Osteoblast (primary cell): ENCODE results near the gene SUMO3. TPM values are rescaled to one million over a fixed set of nuclear protein-coding genes. Genes with fewer than 3 reads are reported as not detected.

Experiments used
- DNase-seq: peaks from one replicate; pipeline ENCODE4 v3.0.0; 2011; ENCODE audit warnings: low spot score, mixed read lengths; ENCODE audit not compliant: insufficient read length; ENCODE audit errors: missing footprints
- H2AFZ ChIP-seq: 2 replicates; pipeline ENCODE4 v1.6.0; 2011; ENCODE audit warnings: mild to moderate bottlenecking, low read length
- H3K27ac ChIP-seq: 2 replicates; pipeline ENCODE4 v1.5.1; 2011; ENCODE audit warnings: mild to moderate bottlenecking, low read depth, low read length, moderate library complexity
- H3K27me3 ChIP-seq: 2 replicates; pipeline ENCODE4 v1.6.0; 2012; ENCODE audit warnings: mild to moderate bottlenecking, control low read depth, inconsistent platforms, low read length, moderate library complexity; ENCODE audit not compliant: insufficient read depth
- H3K36me3 ChIP-seq: 2 replicates; pipeline ENCODE4 v1.5.1; 2011; ENCODE audit warnings: mild to moderate bottlenecking, low read length, control low read depth, moderate library complexity; ENCODE audit not compliant: insufficient read depth
- H3K4me1 ChIP-seq: 2 replicates; pipeline ENCODE4 v1.5.1; 2011; ENCODE audit warnings: mild to moderate bottlenecking, low read length, control low read depth, moderate library complexity; ENCODE audit not compliant: insufficient read depth
- H3K4me2 ChIP-seq: 2 replicates; pipeline ENCODE4 v1.6.0; 2011; ENCODE audit warnings: mild to moderate bottlenecking, low read length; ENCODE audit not compliant: insufficient read depth
- H3K4me3 ChIP-seq: fragments of 200-600 bp; sonication (generic); 3 replicates; pipeline ENCODE4 v1.5.1; 2012; ENCODE audit warnings: mild to moderate bottlenecking, low read length, inconsistent platforms; ENCODE audit not compliant: insufficient read depth
- H3K79me2 ChIP-seq: 2 replicates; pipeline ENCODE4 v1.6.0; 2012; ENCODE audit warnings: mild to moderate bottlenecking, low read length, control low read depth, inconsistent platforms; ENCODE audit not compliant: insufficient read depth
- H3K9me3 ChIP-seq: 2 replicates; pipeline ENCODE4 v1.5.1; 2011; ENCODE audit warnings: low read depth, low read length, control low read depth
- H4K20me1 ChIP-seq: 2 replicates; pipeline ENCODE4 v1.6.0; 2012; ENCODE audit warnings: mild to moderate bottlenecking, low read length, control low read depth; ENCODE audit not compliant: insufficient read depth
- total RNA-seq: library from RNA; depleted of rRNA; stranded (reverse); fragments of >200 nt; gene quantifications from 2 replicates; pipeline ENCODE4 v1.2.3, GENCODE V29; 2012
- TF ChIP-seq, protein P1 (sequence below): IDR thresholded peaks from 2 replicates; pipeline ENCODE4 v1.5.1; 2011; ENCODE audit warnings: mild to moderate bottlenecking, low read depth, low read length, moderate library complexity; ENCODE audit errors: extremely low read depth

The SUMO3 gene
- total RNA-seq: 80.7 and 82.8 TPM in 2 replicates

DNA sequence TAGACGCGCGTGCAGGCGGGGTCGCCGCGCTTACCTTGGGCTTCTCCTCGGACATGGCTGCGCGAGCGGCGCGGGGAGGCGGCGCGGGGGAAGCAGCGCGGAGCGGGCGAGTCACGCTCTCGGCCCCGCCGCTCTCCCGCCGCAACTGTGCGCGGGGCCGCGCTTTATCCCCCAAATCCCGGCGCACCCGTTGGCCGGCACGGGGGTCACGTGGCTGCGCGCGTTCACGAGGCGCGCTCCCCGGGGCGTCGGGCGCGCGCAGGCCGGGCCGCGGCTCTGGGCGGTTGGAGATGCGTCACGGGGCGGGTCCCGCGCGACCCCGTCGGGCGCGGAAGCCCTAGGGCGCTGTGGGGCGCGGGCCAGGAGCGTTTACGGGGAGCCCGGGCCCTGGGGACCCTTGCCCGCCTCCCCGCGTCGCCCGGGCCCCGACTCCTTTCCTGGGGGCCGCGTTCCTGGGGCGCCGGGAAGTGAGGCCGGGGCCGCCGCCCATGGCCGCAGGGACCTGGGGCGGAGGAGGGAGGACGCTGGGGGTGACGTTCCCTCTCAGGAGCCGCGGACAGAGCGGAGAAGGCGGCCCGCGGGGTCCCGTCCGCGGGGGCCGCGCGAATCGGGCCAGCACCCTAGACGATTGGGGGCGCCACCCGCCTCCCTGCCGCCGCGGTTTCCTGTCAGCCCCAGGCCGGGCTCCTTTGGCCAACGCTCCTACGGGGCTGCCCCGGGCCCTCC is at the start of gene SUMO3:
TSS of gene SUMO3 (minus strand) at position 149 of the 726 bp plus-strand sequence. CDS start at position 55, 94 bp downstream.
- Histone ChIP-seq H3K79me2 (peaks cover 44% of the 10 kb centered on the region), H2AFZ (peak within 1 kb of the TSS; percentile 70), H3K9me3 (peaks cover 8% of the 10 kb centered on the region), H4K20me1 (peaks cover 31% of the 10 kb centered on the region), H3K4me3 (peak within 1 kb of the TSS; percentile 82), H3K27me3 (no peaks in the 10 kb centered on the region), H3K36me3 (peaks cover 4% of the 10 kb centered on the region), H3K4me1 (peaks cover 24% of the 10 kb centered on the region), H3K27ac (peak within 1 kb of the TSS; percentile 37), H3K4me2 (peak within 1 kb of the TSS; percentile 87)
- TF ChIP-seq, protein P1, sequence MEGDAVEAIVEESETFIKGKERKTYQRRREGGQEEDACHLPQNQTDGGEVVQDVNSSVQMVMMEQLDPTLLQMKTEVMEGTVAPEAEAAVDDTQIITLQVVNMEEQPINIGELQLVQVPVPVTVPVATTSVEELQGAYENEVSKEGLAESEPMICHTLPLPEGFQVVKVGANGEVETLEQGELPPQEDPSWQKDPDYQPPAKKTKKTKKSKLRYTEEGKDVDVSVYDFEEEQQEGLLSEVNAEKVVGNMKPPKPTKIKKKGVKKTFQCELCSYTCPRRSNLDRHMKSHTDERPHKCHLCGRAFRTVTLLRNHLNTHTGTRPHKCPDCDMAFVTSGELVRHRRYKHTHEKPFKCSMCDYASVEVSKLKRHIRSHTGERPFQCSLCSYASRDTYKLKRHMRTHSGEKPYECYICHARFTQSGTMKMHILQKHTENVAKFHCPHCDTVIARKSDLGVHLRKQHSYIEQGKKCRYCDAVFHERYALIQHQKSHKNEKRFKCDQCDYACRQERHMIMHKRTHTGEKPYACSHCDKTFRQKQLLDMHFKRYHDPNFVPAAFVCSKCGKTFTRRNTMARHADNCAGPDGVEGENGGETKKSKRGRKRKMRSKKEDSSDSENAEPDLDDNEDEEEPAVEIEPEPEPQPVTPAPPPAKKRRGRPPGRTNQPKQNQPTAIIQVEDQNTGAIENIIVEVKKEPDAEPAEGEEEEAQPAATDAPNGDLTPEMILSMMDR: no peak
- DNase-seq: peak; percentile 99

DNA sequence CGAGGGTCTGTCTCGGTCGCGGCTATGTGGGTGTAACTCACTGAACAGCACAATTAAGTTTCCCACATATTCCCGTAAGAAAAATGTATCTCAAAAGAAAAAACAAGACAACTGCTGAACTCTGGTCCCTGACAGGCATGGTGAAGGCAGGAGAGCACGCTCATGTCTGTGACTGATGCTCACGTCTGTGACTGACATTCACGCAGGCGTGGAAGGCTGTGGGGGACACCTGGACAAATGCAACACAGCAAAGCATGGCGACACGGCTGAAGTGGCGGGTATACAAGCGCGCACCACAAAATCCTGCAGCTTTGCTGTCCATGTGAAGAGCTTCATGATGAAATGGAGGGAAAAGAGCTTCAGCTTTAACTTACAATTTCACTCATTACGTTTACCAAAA is 49.6 kb upstream of the SUMO3 start:
- Histone ChIP-seq H4K20me1 (peaks cover 78% of the 10 kb centered on the region), H3K36me3 (peaks cover 41% of the 10 kb centered on the region)
- TF ChIP-seq, protein P1: no peak

DNA sequence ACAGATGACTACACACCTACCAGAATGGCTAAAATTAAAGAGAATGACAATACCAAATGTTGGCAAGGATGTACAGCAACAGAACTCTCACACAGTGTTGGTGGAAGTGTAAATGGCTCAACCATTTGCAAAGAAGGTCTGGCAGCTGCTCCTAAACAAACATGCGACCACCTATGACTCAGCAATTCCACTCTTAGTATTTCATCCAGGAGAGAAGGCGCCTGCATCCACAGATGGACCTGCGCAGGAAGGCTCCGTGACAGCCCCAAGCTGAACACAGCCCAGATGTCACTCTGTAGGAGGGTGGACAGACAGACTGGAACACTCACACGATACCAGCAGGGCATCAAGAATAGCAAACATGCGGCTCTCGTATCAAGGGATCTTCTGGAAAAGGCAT is 48.9 kb upstream of the SUMO3 start:
- peak; percentile 84 for DNase-seq
- Histone ChIP-seq H2AFZ (no peak overlapping the region), H3K4me2 (peak overlapping the region; percentile 4), H3K79me2 (peaks cover 91% of the 10 kb centered on the region), H3K4me3 (no peak overlapping the region), H3K27ac (peak overlapping the region; percentile 2), H4K20me1 (peaks cover 78% of the 10 kb centered on the region), H3K4me1 (peaks cover 64% of the 10 kb centered on the region), H3K36me3 (peaks cover 43% of the 10 kb centered on the region), H3K27me3 (no peaks in the 10 kb centered on the region), H3K9me3 (no peaks in the 10 kb centered on the region)
- TF ChIP-seq, protein P1: no peak

More for the DNA sequence above, 49.6 kb upstream of the SUMO3 start:
- Histone ChIP-seq H3K79me2 (peaks cover 91% of the 10 kb centered on the region), H3K4me3 (no peak overlapping the region), H3K4me2 (no peak overlapping the region), H3K27me3 (no peaks in the 10 kb centered on the region), H3K27ac (peak overlapping the region; percentile 2), H2AFZ (no peak overlapping the region), H3K9me3 (no peaks in the 10 kb centered on the region), H3K4me1 (peaks cover 71% of the 10 kb centered on the region)
- DNase-seq: peak; percentile 17

DNA sequence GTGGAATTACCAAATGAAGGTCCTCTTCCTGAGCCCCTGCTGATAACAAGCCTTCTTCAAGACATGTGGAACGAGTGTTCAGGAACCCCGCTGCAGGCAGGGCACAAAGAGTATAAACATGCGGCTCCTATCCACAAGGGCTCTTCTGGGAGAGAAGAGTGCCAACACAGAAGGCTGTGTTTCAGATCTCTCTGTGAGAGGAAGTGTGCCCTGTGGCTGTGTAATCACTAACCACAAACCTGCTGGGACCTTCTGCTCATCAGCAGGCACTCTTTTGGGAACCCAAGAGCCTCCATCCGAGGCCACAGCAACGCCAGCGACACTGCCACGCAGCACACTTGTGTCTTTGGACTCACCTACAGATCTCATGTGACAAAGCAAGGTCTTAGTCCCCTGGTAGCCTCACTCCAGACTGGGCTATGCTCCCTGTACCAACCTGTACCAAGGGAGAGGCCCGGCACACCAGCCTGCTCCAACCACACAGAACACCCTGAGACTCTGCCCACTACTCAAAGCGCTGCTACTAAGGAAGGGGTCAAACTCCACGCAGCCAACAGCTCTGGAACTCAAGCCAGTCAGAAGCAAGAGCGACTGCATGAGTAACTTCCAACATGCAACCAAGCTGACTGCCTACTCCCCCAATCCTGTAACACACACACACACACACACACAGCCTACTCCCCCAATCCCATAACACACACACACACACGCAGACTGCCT is 47.9 kb upstream of the SUMO3 start:
- TF ChIP-seq, protein P1: no peak
- H3K79me2 ChIP-seq: peaks cover 90% of the 10 kb centered on the region
- peaks cover 47% of the 10 kb centered on the region for H3K36me3 ChIP-seq
- no peaks in the 10 kb centered on the region for H3K9me3 ChIP-seq
- peaks cover 76% of the 10 kb centered on the region for H4K20me1 ChIP-seq
- DNase-seq: peak; percentile 86
- H3K4me2 ChIP-seq: peak overlapping the region; percentile 12
- no peak overlapping the region for H3K4me3 ChIP-seq
- H3K4me1 ChIP-seq: peaks cover 54% of the 10 kb centered on the region
- no peak overlapping the region for H2AFZ ChIP-seq
- H3K27ac ChIP-seq: peak overlapping the region; percentile 4
- no peaks in the 10 kb centered on the region for H3K27me3 ChIP-seq
